ENCODE measurements around the gene KCNB1. TPM values are rescaled to one million over a fixed set of nuclear protein-coding genes. Genes with fewer than 3 reads are reported as not detected.

Gene KCNB1
- total RNA-seq, 2 donors from 2014 or later = 2.8 to 16.1 TPM

- no peaks in the 10 kb centered on the region for H3K4me1 ChIP-seq (replicated peaks)
- no peak for DNase-seq (ENCODE audit: low spot score)
- no peaks in the 10 kb centered on the region for H3K9me3 ChIP-seq
- H3K36me3 ChIP-seq = no peaks in the 10 kb centered on the region
- TF ChIP-seq CTCF (IDR thresholded peaks at IDR 0.05) (no peak), POLR2AphosphoS5 (IDR thresholded peaks at IDR 0.05) (no peak), POLR2A (IDR thresholded peaks at IDR 0.05) (no peak)
- H3K27me3 ChIP-seq (replicated peaks; ENCODE audit: insufficient read depth) = no peaks in the 10 kb centered on the region
- intact Hi-C loops (cut with DNase I) = no loop called here
- no peak overlapping the region for H3K27ac ChIP-seq
- H3K4me3 ChIP-seq = no peak overlapping the region
Observed at GRCh38 chr20:49328790-49329189, 153.7 kb downstream of the KCNB1 start.

GRCh38 chr20:49326026-49326425 is 156.4 kb downstream of the KCNB1 start:
- Histone ChIP-seq H3K4me3 (no peak overlapping the region), H3K36me3 (no peaks in the 10 kb centered on the region), H3K27me3 (replicated peaks; ENCODE audit: insufficient read depth) (no peaks in the 10 kb centered on the region), H3K9me3 (no peaks in the 10 kb centered on the region), H3K27ac (no peak overlapping the region), H3K4me1 (replicated peaks) (no peaks in the 10 kb centered on the region)
- TF ChIP-seq CTCF (IDR thresholded peaks at IDR 0.05) = no peak
- TF ChIP-seq POLR2AphosphoS5 (IDR thresholded peaks at IDR 0.05) = no peak
- no peak for TF ChIP-seq POLR2A (IDR thresholded peaks at IDR 0.05)
- DNase-seq (ENCODE audit: low spot score) = no peak
- intact Hi-C loops (cut with DNase I) = no loop called here
- WGBS = 37% methylated on average over 10 of the region's 10 CpGs

GRCh38 chr20:49324306-49324705 is 158.2 kb downstream of the KCNB1 start:
- Histone ChIP-seq H3K36me3 (no peaks in the 10 kb centered on the region), H3K9me3 (no peaks in the 10 kb centered on the region), H3K27me3 (replicated peaks; ENCODE audit: insufficient read depth) (no peaks in the 10 kb centered on the region), H3K4me3 (no peak overlapping the region), H3K4me1 (replicated peaks) (no peaks in the 10 kb centered on the region), H3K27ac (no peak overlapping the region)
- 86% methylated on average over 5 of the region's 5 CpGs for WGBS
- TF ChIP-seq CTCF (IDR thresholded peaks at IDR 0.05) (no peak), POLR2AphosphoS5 (IDR thresholded peaks at IDR 0.05) (no peak), POLR2A (IDR thresholded peaks at IDR 0.05) (no peak)
- no peak for DNase-seq (ENCODE audit: low spot score)
- intact Hi-C loops (cut with DNase I) = loop anchor here (5.0 kb wide), 1 partner anchor 77 kb away; no protein-coding TSS in a partner anchor

- no peaks in the 10 kb centered on the region for H3K36me3 ChIP-seq
- no peaks in the 10 kb centered on the region for H3K4me1 ChIP-seq (replicated peaks)
- peak; percentile 76 for TF ChIP-seq POLR2AphosphoS5 (IDR thresholded peaks at IDR 0.05)
- TF ChIP-seq CTCF (IDR thresholded peaks at IDR 0.05) = peak in 3 of 4 experiments; percentile 39 to 72 (median 66)
- TF ChIP-seq POLR2A (IDR thresholded peaks at IDR 0.05) = no peak
- peak; percentile 40 for DNase-seq (ENCODE audit: low spot score)
- no peak overlapping the region for H3K27ac ChIP-seq
- H3K9me3 ChIP-seq = no peaks in the 10 kb centered on the region
- H3K27me3 ChIP-seq (replicated peaks; ENCODE audit: insufficient read depth) = no peaks in the 10 kb centered on the region
- WGBS = 52% methylated on average over 9 of the region's 9 CpGs
- intact Hi-C loops (cut with DNase I) = loop anchor here (5.0 kb wide), 1 partner anchor 76 kb away; no protein-coding TSS in a partner anchor
- H3K4me3 ChIP-seq = no peak overlapping the region
Observed at GRCh38 chr20:49323622-49324238, 158.7 kb downstream of the KCNB1 start.

GRCh38 chr20:49320460-49320859 is 162.0 kb downstream of the KCNB1 start:
- DNase-seq (ENCODE audit: low spot score) = no peak

More at GRCh38 chr20:49320460-49320859, 162.0 kb downstream of the KCNB1 start:
- intact Hi-C loops (cut with DNase I) = loop anchor here (5.0 kb wide), 1 partner anchor 73 kb away; no protein-coding TSS in a partner anchor
- no peaks in the 10 kb centered on the region for H3K9me3 ChIP-seq
- no peak overlapping the region for H3K27ac ChIP-seq
- TF ChIP-seq CTCF (IDR thresholded peaks at IDR 0.05) (peak in 2 of 4 experiments; percentile 28 to 44), POLR2AphosphoS5 (IDR thresholded peaks at IDR 0.05) (no peak), POLR2A (IDR thresholded peaks at IDR 0.05) (no peak)
- H3K36me3 ChIP-seq = no peaks in the 10 kb centered on the region
- 0% methylated on average over 1 of the region's 1 CpG for WGBS
- no peak overlapping the region for H3K4me3 ChIP-seq
- no peaks in the 10 kb centered on the region for H3K27me3 ChIP-seq (replicated peaks; ENCODE audit: insufficient read depth)
- H3K4me1 ChIP-seq (replicated peaks) = no peaks in the 10 kb centered on the region

All from prostate gland (tissue), 2 donors.